Measurements from ENCODE around the gene OGA. TPM values are rescaled to one million over a fixed set of nuclear protein-coding genes. Genes with fewer than 3 reads are reported as not detected.

Gene OGA
- total RNA-seq, result 95.5 and 102 TPM in 2 replicates

DNA sequence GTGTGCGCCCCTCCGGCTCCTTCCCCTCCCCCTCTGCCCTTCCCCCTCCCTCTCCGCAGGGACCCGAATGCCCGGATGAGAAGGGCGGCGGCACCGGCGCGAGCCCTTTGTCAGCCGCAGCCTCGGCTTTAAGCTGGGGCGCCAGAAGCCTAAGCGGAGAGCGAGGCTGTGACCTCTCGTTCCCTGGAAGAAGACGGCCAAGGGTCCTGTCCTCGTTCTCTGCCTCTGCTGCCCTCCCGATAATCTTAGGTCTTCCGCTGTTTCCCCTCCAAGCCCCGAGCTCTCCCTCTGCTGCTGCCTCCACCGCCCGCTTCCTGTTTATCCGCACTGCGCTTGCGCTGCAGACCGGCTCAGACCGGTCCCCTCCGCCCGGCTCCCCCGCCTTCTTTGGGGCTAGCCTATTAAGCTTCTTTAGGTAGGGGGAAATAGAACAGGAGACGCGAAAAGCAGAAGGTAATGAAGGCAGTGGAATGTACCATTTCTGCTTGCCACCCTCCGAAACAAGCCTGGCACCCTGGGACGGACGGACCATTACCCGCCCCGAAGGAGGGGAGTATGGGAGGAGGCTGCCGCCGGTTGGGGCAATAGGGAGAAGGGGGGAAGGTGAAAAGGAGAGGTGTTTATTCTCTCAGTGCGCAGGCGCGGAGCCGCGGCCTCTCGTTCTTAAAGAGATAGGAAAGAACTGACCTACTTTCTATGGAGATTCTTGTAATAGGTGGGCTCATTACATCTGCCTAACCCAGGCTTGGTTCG is at the start of gene OGA:
OGA (minus strand) TSS at position 326 of the 753 bp plus-strand sequence. CDS start 422 bp downstream, outside the sequence.

DNA sequence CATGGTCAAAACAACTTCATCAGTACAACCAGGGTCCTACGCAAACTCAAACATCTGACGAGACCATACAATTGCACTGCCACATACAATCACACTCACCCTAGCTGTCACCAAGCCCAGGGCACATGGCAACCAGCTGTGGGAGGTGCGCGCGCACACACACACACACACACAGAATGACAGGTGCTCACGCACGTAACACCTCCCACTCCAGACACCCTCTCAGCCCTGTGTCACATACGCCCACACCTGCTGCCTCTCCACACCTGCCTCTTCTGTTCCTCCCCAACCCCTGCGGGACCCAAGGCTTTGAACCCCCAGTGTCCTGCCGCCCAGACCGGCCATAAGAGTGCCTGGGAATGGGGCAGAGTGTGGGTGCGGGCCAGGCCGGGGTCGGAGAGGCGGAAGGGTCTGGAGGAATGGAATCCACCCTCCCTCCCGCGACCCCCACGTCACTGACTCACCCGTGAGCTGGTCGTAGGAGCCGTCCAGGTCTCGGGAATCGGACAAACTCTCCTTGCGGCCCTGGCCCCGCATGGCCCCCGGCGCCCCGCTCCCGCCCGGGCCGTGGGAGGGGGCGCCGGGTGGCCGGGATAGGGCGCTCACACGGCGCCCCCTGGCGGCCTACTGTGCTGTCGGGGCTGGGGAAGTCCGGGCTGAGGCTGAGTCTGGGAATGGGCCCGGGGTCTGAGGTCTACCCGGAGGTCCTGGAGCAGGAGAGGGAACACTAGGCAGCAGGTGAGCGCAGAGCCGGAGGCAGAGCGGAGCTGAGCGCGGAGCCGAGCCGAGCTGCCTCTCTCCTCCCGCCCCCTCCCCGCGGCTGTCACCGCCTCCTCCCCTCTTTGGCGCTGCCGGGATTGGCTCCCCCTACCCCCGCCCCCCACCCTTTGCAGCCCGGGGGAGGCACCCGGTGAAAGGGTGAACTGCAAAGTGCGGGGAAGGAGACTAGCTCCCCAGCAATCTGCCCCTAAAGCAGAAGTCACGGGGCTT is 25.1 kb upstream of the OGA start, which contains the start of gene KCNIP2:
KCNIP2 (minus strand) TSS at position 769 of the 990 bp plus-strand sequence; CDS start at position 537, 232 bp downstream.

DNA sequence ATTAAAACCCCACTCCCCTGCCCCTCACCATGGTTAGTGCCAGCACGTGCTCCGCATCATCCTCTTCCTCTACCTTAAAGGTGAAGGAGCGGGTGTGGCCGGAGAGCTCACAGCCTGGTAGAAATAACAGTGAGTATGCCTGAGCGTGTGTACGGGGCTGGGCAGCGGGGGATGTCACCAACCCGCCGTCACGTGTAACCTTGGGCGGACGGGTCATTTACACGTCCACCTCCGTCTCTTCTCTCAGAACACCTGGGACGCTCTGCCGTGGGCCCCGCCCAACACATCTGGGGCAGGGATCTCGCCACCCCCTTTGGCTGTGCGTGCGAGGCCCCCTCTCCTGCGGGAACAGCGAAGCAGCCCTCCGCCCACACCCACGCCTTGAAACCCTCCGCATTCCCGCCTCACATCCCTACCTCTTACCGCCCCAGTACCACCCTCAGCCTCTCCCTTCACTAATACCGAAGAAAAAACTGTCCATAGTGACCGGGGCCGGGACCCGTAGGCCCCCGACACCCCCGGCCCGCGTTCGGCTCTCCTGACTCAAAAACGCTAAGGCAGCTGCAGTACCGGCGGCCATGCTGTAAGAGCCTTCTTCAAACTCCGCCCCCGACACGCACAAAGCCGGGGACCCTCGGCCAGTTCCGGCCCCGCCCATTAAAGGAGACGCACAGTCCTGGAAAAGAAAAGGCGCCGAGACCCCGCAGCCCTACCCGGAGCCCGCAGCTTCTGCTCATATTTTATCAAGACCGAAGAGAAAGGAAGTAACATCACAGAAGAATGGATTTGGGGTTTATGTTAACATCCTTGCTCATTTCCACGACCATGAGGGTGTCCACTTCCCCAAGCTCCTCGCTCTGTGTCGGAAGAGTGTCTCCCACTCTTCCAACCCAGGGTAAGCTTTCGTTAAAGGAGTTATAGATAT is 35.2 kb downstream of the OGA start, which contains the start of gene NPM3:
NPM3 (minus strand) TSS at position 636 of the 925 bp plus-strand sequence; CDS start at position 580, 56 bp downstream.

DNA sequence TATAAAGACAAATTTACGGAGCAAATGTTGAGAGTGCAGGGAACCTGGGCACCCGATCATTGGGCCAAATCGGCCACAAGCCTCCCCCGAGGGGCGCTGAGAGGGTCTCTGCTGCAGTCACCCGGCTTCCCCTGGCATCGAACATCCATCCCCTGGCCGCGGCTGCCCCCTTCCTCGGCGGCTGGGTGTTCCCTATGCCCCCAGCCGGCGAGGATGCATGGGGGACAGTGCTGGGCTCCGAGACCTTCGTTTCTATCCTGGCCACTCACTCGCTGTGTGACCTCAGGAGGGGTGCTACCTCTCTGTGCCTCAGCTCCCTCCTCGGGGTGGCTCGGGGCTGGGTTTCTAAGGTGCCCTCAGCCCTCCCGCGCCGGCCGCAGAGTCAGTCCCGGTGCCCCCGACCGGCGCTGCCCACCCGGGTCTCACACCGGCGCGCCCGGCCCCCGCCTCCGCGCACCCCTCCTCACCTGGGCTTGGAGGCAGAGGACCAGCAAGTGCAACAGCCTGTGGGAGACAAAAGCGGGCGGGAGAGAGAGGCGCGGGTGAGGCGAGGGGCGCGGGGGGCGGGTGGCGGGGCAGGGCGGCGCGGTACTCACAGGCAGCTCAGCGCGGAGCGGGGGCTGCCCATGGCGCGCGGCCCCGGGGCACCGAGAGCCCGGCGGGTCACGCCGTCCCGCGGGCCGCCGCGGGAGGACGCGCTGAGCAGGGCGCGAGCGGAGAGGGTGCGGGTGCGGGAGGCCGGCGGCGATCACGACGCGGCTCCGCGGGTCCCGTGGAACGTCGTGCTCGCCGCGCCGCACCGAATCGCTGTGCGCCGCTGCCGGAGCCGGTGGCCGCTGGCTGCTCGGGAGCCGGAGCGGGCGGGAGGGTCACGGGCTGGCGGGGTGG is 42.7 kb downstream of the OGA start, which contains the start of gene FGF8:
FGF8 (minus strand) TSS at position 842 of the 888 bp plus-strand sequence; CDS start at position 628, 214 bp downstream.

Other genes with a start within 250 kb of the OGA start
- gene POLL, start 230.2 kb downstream of the OGA start, total RNA-seq, result 11.9 and 12.9 TPM in 2 replicates
- gene DPCD, start 230.1 kb downstream of the OGA start, total RNA-seq, result 25.6 and 41.5 TPM in 2 replicates
- 35.3 and 40.7 TPM in 2 replicates for gene FBXW4, start 123.3 kb downstream of the OGA start, total RNA-seq
- not detected in 2 replicates for gene FGF8, start 42.3 kb downstream of the OGA start, total RNA-seq
- gene NPM3, start 35.0 kb downstream of the OGA start, total RNA-seq, result 105 and 137 TPM in 2 replicates
- 0.73 and 1.2 TPM in 2 replicates for gene KCNIP2, start 25.4 kb upstream of the OGA start, total RNA-seq
- gene ARMH3, start 237.7 kb upstream of the OGA start, total RNA-seq, result 5.9 and 9.2 TPM in 2 replicates
- gene HPS6, start 246.9 kb upstream of the OGA start, total RNA-seq, result 29.0 and 34.0 TPM in 2 replicates